NOMO-1 treated with DMSO at 0.1 percent for 48 hours (cell line): Measurements from ENCODE around the gene ACER1.
"Not testable (repeated sequence)": the region's sequence is repeated elsewhere in the genome, so short reads cannot be mapped to it uniquely, and the experiment has no call there.

Experiments
- DNase-seq: peaks from one replicate; lab custom pipeline; 2025; ENCODE audit not compliant: unreplicated experiment; lab: John Stamatoyannopoulos, UW

ACER1 gene, protein sequence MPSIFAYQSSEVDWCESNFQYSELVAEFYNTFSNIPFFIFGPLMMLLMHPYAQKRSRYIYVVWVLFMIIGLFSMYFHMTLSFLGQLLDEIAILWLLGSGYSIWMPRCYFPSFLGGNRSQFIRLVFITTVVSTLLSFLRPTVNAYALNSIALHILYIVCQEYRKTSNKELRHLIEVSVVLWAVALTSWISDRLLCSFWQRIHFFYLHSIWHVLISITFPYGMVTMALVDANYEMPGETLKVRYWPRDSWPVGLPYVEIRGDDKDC

DNA sequence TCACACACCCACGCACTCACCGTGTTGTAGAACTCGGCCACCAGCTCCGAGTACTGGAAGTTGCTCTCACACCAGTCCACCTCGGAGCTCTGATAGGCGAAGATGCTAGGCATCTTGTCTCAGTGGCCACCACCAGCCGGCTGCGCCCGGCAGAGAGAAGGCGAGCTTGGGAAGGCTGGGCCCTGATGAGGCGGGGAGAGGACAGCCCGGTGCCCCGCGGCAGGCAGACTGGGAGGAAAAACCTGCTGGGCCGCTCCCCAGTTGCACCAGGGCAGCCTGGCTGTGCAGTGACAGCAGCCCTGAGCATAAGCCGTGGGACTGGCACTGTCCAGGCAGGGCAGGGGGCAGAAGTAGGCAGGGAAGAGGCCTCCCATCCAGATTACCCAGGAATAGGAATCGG lies at the start of gene ACER1:
TSS of gene ACER1 (minus strand) at position 174 of the 400 bp plus-strand sequence. CDS start at position 113, 61 bp downstream.
- DNase-seq = no peak

DNA sequence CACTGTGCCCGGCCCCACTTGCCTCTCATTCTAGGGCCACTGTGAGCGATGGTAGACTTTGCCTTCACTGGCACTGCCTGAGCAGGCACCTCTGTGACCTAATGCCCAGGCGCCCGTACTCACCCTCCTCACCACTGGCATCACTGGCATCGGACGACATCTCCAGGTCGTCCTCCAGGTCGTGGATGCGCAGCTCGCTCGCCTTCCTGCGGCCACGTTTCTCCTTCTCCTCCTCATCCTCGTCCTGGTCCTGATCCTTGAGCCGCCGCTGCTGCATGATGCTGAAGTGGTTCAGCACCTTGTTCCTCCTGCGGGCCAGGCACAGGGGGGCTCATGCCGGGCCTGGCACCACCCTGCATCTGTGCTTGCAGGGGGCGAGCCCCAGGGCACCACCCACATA lies 49.8 kb upstream of the ACER1 start:
- DNase-seq = no peak

DNA sequence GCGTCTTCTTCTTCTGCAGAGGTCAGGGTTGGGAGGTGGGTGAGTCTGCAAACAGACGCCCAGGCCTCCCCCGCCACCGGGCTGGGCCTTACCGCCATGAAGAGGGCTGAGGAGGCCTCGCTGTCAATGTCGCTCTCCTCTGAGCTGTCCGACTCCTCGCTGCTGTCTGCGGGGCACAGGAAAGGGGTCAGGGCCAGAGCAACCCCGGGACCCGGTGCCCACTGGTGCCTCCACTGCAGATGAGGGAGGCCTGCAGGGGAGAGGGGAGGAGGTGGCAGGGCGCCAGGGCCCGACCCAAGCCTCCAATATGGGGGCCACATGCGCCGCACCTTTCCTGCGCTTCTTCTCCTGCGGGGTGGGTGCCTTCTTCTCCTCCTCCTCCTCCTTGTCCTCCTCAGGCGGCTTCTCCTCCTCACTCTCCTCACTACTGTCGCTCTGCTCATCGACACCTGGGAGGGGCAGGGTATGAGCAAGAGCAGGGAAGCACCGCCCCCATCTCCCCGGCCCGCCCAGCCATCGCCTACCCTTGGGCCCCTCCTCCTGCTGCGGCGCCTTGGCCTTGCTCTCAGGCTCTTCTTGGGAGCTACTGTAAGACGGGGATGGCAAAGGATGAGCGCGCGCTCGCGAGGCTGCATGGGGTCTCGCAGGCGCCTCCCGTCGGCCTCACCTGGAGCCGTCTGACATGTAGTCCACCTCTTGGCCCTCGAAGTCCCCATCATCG lies 47.8 kb upstream of the ACER1 start:
- DNase-seq = no peak

DNA sequence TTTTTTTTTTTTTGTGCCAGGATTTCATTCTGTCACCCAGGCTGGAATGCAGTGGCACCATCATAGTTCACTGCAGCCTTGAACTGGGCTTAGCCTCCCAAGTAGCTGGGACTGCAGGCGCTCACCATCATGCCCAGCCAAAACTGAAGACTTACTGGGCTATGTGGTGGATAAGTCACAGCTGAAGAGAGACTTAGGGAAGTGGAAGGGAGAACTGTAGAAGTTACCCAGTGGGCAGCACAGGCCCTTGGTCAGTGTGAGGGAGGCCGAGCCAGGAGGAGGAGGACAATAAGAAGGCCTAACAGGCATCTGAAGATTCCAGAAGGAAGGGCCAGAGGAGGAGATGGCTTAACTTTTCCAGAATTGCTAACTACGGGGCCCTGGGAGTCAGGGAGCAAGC lies 46.3 kb upstream of the ACER1 start:
- no peak for DNase-seq

DNA sequence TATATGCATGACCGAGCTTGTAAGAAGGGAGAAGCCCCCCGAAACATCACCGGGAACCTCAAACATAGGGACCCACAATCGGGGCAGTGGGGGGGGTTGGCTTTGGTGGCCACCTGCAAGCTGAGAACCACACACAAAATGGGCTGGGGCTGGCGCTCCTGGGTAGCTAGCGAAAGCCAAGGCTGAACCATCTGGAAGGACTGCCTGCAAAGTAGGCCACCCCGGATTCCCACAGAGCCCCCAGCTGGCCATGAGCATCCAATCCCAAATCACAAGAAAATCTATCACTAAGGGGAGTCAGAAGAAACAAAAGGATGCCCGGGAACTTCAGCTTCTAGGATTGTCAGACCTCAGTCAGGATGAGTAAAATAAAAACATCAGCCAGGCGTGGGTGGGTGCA lies 45.1 kb upstream of the ACER1 start:
- DNase-seq = no peak

DNA sequence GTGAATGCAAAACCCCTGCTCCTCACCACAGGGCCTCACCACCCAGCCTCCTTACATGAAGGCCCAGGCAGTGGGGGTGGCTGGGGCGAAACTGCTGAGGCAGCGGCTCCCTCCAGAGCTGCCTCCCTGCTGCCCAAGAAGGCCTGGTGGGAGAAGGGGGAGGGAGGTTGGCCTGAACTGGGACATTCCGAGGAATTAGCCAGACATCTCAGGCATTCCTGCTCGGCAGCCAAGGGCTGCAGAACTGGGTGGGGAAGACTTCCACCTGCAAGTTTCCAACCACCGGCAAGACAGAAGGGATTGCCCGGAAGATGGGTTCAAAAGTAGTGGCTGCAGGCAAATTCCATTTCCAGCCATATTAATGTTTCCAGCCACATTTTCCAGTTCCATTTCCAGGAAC lies 44.6 kb upstream of the ACER1 start:
- no peak for DNase-seq

DNA sequence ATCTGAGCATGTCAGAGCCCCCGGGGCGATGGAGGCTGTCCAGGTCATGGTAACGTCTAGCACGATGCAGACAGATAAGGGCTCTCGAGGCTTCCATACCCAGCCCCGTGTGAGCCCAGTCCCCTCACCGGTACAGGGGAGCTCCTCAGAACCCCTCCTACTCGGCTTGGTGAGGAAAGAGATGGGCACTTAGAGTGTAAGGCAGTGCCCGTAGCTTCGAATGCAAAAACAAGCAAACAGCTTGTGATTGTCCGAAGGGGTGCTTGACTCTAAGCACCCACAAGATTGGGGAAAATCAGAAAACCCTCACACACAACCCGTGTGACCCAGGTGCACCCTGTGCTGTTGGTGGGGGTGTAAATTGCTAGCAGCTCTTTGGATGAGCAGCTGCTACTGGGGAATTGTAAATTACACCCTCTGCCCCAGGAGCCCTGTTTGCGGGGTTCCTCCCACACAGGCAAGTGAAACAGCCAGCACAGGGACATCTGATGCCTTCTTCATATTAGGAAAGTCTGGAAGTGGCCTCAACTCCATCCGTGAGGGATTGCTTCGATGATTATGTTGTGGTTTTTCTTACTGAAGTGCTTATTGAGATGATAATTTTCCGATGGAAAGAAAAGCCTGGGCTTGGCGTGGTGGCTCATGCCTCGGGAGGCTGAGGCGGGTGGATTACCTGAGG lies 43.2 kb upstream of the ACER1 start:
- no peak for DNase-seq

DNA sequence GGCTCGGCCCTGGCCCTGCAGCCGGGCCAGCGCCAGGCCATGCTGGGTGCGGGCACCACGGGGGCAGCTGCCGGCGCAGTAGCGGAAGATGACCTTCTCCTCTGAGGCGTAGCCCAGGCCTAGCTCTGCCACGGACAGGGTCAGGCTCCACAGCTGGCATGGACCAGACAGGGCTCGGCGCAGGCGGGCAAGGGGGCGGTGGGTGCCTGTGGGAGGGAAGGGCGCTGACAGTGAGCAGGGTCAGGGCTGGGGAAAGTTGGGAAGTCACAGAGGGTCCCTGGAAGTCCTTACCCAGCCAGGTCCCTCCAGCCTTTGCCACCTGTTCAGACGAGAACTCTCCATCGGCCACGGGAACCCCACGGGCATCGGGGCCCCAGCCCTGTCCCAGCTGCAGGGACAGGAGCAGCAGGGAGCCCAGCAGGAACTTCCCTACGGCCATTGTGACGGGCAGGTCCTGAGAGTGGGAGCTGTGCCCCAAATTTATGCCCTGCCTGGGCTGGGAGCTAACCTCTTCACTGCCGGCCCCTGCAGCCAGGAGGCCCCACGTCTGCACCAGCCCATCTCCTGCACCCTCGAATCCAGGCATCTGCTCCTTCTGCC lies 42.1 kb upstream of the ACER1 start, which contains the start of gene PSPN:
TSS of gene PSPN (minus strand) at position 523 of the 600 bp plus-strand sequence. CDS start at position 439, 84 bp downstream.
- no peak for DNase-seq

DNA sequence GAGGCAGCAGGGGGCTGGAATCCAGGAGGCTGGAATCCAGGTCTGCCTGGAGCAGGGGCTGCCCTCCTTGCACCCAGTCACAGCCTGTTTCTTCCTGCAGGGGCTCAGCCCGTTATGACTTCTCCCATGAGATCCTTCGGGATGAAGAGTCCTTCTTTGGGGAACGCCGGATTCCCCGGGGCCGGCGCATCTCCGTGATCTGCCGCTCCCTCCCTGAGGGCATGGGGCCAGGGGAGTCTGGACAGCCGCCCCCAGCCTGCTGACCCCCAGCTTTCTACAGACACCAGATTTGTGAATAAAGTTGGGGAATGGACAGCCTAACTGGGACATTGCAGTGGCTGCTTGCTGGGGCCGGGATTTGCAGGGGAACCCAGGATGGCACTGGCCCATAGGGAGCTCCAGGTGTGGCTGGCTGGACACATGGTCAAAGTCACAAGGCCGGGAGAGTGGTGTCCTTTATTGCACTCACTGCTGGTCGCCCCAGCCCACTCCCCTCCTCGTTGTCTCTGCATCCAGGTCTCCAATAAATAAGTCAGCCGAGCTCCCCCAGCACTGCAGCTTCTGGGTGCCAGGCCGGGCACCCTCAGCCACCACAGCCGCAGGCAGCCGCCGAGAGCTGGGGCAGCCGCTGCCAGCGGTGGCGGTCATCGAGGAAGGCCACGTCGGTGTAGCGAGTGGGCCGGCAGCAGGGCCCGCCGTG lies 41.4 kb upstream of the ACER1 start:
- no peak for DNase-seq

DNA sequence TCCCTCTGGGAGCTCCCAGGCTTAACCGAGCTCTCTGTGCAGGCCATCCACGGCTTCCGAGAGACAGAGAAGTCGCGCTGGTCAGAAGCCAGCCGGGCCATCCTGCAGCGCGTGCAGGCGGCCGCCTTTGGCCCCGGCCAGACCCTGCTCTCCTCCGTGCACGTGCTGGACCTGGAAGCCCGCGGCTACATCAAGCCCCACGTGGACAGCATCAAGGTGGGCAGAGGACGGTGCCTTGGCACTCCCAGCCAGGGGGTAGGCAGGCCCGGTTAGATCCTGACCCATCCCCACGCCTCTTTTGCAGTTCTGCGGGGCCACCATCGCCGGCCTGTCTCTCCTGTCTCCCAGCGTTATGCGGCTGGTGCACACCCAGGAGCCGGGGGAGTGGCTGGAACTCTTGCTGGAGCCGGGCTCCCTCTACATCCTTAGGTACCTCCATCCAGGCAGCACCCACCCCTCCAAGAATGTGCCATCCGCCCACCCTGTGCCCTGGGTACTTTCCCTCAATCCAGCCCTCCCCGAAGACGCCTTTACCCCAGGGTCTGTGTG lies 40.8 kb upstream of the ACER1 start:
- no peak for DNase-seq

DNA sequence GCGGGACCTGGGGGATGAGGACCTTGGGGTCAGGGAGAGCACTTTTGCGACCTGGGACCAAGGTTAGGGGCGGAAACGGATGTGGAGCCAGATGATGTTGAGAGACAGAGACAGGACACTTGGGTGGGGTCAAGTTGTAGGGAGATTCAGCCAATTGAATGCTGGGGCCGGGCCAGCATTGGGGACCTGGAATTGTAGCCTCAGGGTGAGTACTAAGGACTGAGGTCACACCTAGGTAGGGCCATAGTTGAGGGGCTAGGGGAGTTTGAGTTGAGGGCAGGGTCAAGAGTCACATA lies 40.3 kb upstream of the ACER1 start:
- no peak for DNase-seq

DNA sequence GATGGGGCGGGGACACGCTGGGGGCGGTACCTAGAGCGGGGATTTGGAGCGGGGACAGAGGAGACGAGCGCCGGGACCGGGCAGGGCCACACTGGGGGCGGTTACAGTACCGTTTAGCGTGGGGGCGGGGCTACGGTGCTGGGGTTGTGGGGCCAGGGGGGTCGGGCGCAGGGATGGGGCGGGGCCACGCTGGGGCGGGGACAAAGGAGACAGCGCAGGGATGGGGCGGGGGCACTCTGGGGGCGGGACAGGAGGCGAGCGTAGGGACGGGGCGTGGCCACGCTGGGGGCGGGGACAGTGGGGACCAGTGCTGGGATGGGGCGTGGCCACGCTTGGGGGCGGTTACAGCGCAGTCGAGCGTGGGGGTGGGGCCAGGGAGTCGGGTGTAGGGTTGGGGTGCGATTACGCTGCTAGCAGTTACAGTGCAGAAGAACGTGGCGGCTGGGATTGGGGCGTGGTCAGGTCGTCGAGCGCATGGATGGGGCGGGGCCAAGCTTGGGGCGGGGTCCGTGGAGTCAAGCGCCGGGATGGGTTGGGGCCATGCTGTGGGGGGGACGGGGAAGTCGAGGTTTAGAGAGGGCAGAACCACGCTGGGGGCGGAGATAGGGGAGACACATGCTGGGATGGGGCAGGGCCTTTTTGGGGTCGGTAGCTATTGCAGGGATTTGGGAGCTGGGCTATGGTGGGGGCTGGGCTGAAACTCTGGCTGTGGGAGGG lies 39.8 kb upstream of the ACER1 start:
- DNase-seq = peak; percentile 96

DNA sequence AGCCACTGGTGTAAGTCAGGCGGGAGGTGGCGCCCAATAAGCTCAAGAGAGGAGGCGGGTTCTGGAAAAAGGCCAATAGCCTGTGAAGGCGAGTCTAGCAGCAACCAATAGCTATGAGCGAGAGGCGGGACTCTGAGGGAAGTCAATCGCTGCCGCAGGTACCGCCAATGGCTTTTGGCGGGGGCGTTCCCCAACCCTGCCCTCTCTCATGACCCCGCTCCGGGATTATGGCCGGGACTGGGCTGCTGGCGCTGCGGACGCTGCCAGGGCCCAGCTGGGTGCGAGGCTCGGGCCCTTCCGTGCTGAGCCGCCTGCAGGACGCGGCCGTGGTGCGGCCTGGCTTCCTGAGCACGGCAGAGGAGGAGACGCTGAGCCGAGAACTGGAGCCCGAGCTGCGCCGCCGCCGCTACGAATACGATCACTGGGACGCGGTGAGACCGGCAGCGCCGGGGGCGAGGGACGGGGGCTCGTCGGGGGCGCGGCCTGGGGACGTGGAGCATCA lies 39.2 kb upstream of the ACER1 start, which contains the start of gene ALKBH7:
TSS of gene ALKBH7 (plus strand) at position 201 of the 502 bp plus-strand sequence. CDS start at position 228, 27 bp downstream.
- DNase-seq = peak; percentile 100

DNA sequence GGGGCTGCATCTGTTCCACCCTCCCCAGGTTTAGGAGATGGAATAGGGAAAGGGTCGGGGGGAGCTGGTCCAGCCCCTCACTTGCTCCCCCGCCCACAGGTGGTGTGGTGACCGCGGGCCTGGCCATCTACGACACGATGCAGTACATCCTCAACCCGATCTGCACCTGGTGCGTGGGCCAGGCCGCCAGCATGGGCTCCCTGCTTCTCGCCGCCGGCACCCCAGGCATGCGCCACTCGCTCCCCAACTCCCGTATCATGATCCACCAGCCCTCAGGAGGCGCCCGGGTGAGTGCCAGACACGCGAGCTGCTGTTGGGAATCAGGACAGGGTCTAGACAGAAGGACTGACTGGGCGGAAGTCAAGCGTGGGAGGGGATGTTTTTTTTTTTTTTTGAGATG lies 30.9 kb upstream of the ACER1 start:
- no peak for DNase-seq

DNA sequence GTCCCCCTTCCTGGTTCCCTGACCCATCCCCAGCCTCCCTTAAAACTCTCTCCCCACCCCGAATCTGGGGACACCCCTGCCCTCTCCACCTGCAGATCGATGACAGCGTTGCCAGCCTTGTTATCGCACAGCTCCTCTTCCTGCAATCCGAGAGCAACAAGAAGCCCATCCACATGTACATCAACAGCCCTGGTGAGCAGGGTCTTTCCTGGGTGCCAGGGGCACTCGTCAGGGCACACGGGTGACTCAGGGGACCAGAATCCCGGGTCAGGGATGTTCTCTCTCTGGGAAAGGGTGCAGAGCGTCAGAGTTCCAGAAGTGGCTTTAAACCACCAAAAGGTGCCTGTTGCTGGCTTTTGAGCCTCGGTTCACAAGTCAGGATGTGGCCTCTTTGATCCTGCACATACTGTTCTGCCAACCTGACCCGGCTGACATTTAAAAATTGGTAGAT lies 29.0 kb upstream of the ACER1 start:
- no peak for DNase-seq

DNA sequence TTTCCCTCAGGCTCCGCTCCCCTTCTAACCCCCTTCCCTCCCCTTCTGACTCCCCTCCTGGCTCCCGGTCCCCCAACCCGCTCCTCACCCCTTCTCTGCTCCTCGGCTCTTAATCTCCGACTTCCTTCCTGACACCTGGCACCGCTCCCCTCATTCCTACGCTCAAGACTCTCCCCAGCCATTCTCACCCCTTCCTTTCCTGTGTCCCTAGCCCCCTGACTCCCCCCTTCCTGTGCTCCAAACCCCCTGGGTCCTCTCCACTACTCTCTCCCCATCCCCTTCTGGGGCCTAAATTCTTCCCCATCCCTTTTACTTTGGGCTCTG lies 28.6 kb upstream of the ACER1 start:
- DNase-seq = no peak

DNA sequence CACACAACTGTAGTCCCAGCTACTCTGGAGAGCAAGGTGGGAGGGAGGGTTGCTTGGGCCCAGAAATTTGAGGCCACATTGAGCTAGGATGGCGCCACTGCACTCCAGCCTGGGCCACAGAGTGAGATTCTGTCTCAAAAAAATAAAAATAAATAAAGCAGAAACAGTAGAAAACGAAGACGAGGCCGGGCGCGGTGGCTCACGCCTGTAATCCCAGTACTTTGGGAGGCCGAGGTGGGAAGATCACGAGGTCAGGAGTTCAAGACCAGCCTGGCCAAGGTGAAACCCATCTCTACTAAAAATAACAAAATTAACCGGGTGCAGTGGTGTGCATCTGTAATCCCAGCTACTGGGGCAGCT lies 27.4 kb upstream of the ACER1 start:
- DNase-seq = not testable (repeated sequence)

DNA sequence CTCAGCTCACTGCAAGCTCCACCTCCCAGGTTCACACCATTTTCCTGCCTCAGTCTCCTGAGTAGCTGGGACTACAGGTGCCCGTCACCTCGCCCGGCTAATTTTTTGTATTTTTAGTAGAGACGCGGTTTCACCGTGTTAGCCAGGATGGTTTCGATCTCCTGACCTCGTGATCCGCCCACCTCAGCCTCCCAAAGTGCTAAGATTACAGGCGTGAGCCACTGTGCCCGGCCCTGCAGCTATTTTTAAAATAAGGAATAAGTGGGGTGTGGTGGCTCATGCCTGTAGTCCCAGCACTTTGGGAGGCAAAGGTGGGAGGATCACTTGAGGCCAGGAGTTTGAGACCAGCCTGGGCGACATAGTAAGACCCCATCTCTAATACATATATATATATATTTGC lies 27.0 kb upstream of the ACER1 start:
- DNase-seq = not testable (repeated sequence)

DNA sequence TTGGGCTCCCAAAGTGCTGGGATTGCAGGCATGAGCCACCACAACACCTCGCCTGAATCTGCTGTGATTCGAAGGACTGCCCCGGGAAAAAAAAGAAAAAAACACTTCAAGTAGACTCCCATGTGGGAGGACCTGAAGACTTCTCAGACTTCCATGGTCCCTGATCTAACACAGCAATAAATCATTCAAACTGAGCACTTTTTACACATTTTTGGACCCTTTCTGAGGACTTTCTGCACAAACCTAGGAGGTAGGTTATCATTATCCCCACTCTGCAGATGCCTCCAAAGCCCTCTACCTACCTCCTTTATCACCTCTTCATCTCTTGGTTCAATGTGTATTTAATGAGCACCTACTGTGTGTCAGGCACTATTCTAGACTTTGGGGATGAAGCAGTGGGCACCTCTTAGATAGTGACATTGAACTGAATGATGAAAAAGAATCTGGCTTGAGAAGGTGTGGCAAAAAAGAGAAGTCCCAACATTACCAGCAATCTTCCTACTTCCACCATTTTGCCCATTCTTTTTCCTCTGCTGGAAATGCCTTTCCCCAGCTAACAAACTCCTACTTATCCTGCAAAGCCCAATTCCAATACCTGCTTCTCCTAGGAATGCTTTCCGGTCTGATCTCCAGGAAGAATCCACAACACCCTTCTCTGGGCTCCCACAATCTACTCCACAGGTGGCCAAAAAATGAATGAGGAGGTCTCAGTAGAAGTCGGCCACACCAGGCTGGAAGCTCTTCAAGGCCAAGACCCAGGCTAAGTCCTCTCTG lies 26.3 kb upstream of the ACER1 start:
- no peak for DNase-seq
